Hematopoietic multipotent progenitor cell treated with erythropoietin and hydrocortisone succinate and interleukin-3 and kit ligand, for 15 days (in vitro differentiated cells): ENCODE results near the gene RXRA.

Experiments used
- DNase-seq: peaks from one replicate; pipeline ENCODE4 v3.0.0-alpha.2; 2015; ENCODE audit warnings: low spot score

Gene RXRA

GRCh38 chr9:134472256-134472655 is 146.0 kb downstream of the RXRA start:
- DNase-seq, result no peak

GRCh38 chr9:134473141-134474054 is 147.1 kb downstream of the RXRA start:
- DNase-seq, result no peak

DNA sequence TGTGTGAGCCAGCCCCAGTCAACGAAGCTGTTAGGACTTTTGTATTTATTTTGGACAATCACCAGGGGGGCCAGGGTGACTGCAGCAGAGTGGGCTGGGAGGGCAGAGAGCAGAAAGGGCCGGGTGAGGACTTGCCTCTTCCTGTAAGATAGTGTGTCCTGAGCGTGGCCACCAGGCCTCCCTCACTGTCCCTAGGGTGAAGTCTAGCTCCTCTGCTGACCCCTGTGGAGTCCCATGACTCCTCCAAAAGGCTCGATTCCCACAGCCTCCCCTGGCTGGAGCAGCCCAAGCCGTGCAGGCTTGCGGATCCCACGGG is 147.8 kb downstream of the RXRA start:
- no peak for DNase-seq

DNA sequence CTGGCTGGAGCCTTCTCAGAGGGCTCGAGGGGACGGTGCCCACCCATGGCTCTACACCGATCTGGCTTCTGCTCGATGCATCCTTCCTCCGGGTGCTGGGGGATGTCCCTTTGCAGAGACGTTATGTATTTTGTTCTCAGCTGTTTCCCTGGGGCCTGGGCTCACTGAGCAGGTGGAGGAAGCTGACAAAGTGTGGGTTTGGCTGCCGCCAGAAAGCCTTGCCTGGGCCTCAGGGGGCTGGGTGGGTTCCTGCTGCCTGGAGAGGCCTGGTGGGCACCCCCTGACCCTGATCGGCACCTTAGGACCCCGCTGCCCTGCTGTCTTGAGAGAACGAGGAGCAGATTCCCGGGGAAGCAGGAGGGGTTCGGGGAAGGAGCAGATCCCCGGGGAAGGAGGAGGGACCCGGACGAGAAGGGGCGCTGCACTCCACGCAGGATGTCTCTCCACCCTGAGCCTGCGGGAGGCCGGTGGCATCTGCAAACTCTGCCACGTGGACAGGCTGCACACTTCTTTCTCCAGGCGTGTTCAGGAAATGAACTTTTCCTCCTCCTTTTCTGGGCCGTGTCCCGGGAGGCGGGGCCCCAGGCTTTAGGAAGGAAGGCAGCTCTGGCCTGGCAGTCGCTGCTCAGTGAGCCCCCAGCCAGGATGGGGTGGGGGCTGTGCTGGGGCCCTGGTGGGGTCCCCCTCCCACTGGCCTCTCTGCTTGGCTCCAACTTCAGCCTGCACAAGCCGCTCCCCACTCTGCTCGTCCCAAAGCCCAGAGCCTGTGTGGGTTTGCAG is 148.9 kb downstream of the RXRA start:
- no peak for DNase-seq

GRCh38 chr9:134476272-134476941 is 150.2 kb downstream of the RXRA start:
- DNase-seq, result no peak

DNA sequence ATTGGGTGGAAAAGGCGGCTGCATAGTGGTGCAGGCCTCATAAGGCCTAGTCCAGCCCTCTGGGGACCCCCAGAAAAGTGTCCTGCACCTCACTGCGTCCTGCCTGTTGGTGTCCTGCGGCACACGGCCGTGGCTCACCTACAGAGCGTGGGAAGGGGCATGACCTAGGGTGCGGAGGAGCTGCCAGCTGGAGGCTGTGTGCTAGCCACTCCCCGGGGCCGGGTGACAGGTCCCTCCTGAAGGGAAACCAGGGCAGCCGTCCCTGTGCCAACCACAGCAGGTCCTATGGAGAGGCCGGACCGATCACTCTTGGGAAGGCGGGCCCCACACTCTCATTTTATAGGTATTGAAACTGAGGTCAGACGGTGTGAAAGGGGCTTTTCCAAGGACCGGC is 150.7 kb downstream of the RXRA start:
- no peak for DNase-seq

DNA sequence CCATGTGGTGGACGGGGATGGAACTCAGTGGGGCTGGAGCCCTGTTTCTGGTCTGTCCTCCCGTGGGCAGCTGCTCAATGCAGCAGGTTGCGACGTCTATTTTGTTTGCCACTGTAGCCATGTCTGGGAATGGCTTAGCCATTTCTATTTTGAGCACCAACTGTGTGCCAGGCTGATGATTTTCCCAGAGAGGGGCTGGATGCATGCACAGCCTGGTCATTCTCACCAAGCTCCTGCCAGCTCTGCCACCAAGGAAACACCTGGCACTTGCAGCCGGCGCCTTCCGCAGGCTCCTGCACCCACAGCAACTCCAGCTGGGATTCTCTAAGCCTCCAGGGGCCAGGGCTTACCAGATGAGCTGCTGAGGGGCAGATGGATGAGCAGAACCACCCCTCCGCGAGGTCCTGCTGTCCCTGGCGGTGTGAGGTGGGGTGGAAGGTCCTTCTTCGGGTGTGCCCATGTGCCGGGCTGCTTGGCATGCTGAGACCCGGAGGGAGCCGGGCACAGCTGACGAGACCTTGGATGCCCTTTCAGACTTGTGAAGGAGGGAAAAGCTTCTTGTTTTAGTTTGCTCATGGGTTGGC is 151.2 kb downstream of the RXRA start:
- no peak for DNase-seq

- DNase-seq, result no peak
These were observed 151.7 kb downstream of the RXRA start for GRCh38 chr9:134477927-134478326.

DNA sequence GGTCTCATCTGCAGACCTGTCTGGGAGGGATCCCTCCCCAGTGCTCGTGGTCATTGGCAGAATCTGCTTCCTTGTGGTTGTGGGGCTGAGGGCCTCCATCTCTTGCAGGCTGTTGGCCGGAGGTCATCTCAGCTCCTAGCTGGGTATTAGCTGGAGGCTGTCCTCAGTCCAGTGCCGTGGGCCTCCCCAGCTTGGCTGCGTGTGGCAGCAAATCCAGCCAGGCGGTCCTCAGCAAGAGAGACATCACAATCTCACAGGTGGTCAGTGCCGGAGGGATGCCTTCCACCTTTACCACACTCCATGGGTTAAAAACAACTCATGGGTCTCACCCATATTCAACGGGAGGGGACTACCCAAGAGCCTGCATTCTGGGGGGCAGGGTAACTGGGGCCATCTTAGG is 155.5 kb downstream of the RXRA start:
- DNase-seq, result no peak

DNA sequence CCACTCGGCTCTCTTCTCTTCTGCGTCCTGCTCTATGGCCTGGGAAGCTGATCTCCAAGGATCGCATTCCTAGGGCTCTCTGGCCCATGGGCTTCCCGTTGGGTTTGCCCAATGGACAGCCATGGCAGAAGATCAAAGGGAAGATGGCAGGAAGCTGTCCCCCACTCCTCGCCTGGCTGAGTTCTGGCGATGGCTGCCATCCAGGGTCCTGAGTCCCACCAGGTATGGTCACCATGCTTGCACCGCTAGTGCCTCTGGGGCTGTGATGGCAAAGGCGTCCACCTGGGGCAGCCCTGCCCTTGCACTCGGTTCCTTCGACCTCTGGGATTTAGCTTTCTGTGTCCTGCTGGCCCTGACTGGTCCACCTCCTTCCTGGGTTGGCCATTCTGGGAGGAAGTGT is 156.0 kb downstream of the RXRA start:
- DNase-seq, result no peak

DNA sequence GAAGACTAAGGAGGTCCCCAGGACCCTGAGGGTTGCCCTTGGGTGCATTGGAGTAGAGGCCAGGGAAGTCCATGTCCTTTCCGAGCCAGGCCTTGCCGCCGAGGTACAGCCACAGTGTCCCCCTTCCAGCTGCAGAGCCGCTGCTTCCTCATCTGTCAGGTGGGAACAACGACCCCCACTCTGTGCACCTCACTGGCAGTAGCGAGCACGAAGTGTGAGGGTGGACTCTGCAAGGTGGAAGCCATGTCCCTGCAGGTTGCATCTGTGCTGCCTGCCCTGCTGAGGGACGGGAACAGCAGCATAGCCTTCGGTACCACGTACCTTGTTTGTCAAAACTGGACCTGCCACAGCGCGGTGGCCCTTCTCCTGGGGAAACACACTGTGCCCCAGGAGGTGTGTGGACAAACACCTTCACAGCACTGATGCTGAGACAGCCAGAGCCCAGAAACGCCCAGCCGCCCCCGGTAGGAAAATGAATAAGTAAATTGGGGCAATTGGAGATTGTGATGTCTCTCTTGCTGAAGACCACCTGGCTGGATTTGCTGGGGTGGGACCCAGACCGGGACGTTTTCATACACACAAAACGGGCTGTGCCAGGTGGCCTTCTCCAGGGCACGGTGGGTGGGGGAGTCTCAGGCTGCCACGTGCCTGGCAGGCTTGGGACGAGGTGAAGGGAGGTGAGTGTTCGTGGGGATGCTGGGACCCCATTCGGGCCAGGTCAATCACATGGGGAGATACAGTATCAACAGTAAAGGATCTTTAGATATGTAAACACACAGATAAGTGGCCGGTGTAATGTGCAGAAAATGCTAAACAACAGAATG is 157.3 kb downstream of the RXRA start:
- no peak for DNase-seq

DNA sequence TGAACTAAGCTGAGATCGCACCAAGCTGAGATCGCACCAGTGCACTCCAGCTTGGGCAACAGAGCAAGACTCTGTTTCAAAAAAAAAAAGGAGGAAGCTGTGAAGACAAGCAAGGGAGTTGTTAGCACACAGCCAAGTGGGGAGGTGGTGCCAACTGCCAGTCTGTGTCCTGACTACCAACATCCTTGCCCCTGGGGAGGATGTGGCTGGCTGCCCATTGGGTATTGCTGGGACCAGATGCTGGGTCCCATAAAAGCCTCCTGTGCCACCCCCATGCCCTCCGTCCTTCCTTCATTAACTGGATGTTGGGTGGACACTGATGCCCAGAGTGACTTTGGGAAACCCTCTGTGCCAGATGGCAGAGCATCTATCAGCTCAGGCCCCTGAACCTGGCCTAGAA is 158.2 kb downstream of the RXRA start:
- no peak for DNase-seq

DNA sequence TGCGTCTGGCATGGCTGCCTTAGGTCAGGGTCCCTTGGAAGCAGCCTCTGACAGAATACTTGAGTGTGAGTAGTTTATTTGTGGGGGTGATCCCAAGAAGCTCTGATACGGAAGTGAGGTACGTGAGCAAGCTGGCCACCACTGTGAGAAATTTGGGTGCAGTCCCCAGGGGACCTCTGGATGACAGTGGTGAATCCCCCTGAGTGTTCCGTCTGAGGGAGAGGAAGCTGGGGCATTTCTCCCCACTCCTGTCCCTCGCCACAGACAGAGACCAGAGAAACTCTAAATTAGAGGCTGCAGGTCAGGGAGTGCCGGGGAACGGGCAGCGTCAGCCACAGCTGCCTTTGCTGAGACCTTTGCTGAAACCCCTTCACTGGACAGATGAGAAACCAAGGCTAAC is 159.4 kb downstream of the RXRA start:
- no peak for DNase-seq

- no peak for DNase-seq
These were observed 159.9 kb downstream of the RXRA start for GRCh38 chr9:134486143-134486591.

GRCh38 chr9:134486596-134486995 is 160.3 kb downstream of the RXRA start:
- no peak for DNase-seq
